Tibial nerve (tissue), 3 donors: ENCODE results near the gene TMEM176A.

ENCODE experiments used
- CTCF ChIP-seq, 5 experiments: fragments of 200-600 bp in 3 of 5; fragments of 450-650 bp in 2 of 5; sonication (generic) in 3 of 5; IDR thresholded peaks; one replicate each; pipeline ENCODE4 v1.5.1; 2016 to 2019; ENCODE audit warnings: antibody characterized with exemption in 5 of 5, mild to moderate bottlenecking in 3 of 5, moderate library complexity in 2 of 5
- POLR2A ChIP-seq, 2 donors: fragments of 450-650 bp; IDR thresholded peaks; one replicate each; pipeline ENCODE4 v1.6.1; 2017; ENCODE audit warnings: antibody characterized with exemption in 2 of 2, mild to moderate bottlenecking in 2 of 2, moderate library complexity in 2 of 2

- TF ChIP-seq CTCF (IDR thresholded peaks at IDR 0.05) (no peak), POLR2A (IDR thresholded peaks at IDR 0.05) (no peak)
Observed at GRCh38 chr7:150797661-150798060, 2.9 kb upstream of the TMEM176A start.
